Measurements from ENCODE around the gene BRD7.

The BRD7 gene

DNA sequence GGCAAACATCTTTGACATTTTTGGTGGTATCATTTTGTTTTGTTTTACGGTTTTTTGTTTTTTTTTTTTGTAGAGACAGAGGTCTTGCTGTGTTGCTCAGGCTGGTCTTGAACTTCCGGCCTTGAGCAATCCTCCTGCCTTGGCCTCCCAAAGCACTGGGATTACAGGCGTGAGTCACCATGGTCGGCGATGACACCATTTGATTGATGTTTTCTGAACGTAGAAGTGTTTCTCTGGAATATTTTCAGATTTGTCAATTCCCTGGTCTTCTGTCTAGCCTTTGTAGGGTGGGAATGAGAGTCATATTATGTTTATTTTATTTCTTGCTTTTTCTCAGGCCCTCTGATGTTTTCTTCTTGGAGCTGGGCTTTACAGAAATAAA lies 32.2 kb upstream of the BRD7 start:
- DNase-seq, result no peak

DNA sequence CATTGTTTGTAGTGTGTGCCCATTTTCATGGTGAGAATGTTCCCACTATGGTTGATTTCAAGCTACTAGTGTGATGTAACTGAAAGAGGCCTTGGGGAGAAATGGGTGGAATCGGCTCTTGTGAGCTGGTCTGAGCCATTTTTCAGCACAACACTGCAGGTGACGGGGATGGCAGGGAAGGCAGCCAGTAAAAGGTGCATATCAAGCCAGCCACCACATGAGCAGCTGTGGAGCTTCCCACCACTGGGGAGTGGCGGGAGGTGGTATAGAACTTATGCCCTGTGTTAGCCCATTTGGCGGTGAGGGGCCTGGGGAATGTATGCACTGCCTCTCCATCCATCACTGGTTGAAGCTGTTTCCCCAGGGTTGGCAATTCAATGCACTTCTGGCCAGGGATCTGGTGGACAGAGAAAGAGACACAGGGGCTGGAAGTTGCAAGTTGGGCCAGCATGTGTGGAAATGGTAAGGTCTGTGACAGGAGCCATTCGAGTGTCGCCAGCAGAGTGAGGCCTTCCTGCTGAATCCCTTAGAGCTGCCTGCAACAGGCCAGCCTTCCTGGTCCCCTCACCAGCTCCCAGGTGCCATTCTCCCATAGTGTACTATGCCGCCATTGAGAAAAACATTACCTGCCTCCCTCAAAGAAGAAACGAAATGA lies 31.7 kb upstream of the BRD7 start:
- Histone ChIP-seq H3K9me3 (replicated peaks; ENCODE audit: insufficient read depth, low read length) (no peaks in the 10 kb centered on the region), H3K79me2 (ENCODE audit: low read length) (no peaks in the 10 kb centered on the region), H4K20me1 (ENCODE audit: insufficient read depth, low read length) (no peaks in the 10 kb centered on the region), H3K4me1 (ENCODE audit: low read length) (no peaks in the 10 kb centered on the region), H3K9ac (ENCODE audit: low read length) (no peak overlapping the region), H3F3A (ENCODE audit: insufficient read depth, low read length) (no peaks in the 10 kb centered on the region), H2AFZ (ENCODE audit: low read length) (no peak overlapping the region), H3K4me2 (ENCODE audit: low read depth, low read length) (no peak overlapping the region), H3K27me3 (replicated peaks; ENCODE audit: insufficient read depth, low read length) (no peaks in the 10 kb centered on the region), H3K4me3 (ENCODE audit: low read length) (no peak overlapping the region), H3K27ac (ENCODE audit: low read length) (no peak overlapping the region), H3K36me3 (replicated peaks; ENCODE audit: insufficient read depth, low read length) (no peaks in the 10 kb centered on the region), H3K9me2 (replicated peaks; ENCODE audit: insufficient read depth, low read length) (no peaks in the 10 kb centered on the region)
- TF ChIP-seq EZH2phosphoT487 (IDR thresholded peaks at IDR 0.05; ENCODE audit: low read length), result no peak
- TF ChIP-seq, protein P1, sequence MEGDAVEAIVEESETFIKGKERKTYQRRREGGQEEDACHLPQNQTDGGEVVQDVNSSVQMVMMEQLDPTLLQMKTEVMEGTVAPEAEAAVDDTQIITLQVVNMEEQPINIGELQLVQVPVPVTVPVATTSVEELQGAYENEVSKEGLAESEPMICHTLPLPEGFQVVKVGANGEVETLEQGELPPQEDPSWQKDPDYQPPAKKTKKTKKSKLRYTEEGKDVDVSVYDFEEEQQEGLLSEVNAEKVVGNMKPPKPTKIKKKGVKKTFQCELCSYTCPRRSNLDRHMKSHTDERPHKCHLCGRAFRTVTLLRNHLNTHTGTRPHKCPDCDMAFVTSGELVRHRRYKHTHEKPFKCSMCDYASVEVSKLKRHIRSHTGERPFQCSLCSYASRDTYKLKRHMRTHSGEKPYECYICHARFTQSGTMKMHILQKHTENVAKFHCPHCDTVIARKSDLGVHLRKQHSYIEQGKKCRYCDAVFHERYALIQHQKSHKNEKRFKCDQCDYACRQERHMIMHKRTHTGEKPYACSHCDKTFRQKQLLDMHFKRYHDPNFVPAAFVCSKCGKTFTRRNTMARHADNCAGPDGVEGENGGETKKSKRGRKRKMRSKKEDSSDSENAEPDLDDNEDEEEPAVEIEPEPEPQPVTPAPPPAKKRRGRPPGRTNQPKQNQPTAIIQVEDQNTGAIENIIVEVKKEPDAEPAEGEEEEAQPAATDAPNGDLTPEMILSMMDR (IDR thresholded peaks at IDR 0.05; ENCODE audit: low read length), result no peak
- TF ChIP-seq EZH2 (optimal IDR thresholded peaks at IDR 0.05; ENCODE audit: low read depth, low read length), result no peak
- no peak for DNase-seq

More for the DNA sequence above, 32.2 kb upstream of the BRD7 start:
- no peaks in the 10 kb centered on the region for H3K79me2 ChIP-seq (ENCODE audit: low read length)
- no peaks in the 10 kb centered on the region for H3K9me3 ChIP-seq (replicated peaks; ENCODE audit: insufficient read depth, low read length)
- H3K27ac ChIP-seq (ENCODE audit: low read length), result no peak overlapping the region
- H3K4me3 ChIP-seq (ENCODE audit: low read length), result no peak overlapping the region
- no peaks in the 10 kb centered on the region for H3F3A ChIP-seq (ENCODE audit: insufficient read depth, low read length)
- TF ChIP-seq, protein P1 (IDR thresholded peaks at IDR 0.05; ENCODE audit: low read length), result no peak
- TF ChIP-seq EZH2 (optimal IDR thresholded peaks at IDR 0.05; ENCODE audit: low read depth, low read length), result no peak
- TF ChIP-seq EZH2phosphoT487 (IDR thresholded peaks at IDR 0.05; ENCODE audit: low read length), result no peak
- H3K9me2 ChIP-seq (replicated peaks; ENCODE audit: insufficient read depth, low read length), result no peaks in the 10 kb centered on the region
- H3K4me2 ChIP-seq (ENCODE audit: low read depth, low read length), result no peak overlapping the region
- H2AFZ ChIP-seq (ENCODE audit: low read length), result no peak overlapping the region
- H3K36me3 ChIP-seq (replicated peaks; ENCODE audit: insufficient read depth, low read length), result no peaks in the 10 kb centered on the region
- H4K20me1 ChIP-seq (ENCODE audit: insufficient read depth, low read length), result no peaks in the 10 kb centered on the region
- no peaks in the 10 kb centered on the region for H3K4me1 ChIP-seq (ENCODE audit: low read length)
- H3K9ac ChIP-seq (ENCODE audit: low read length), result no peak overlapping the region
- no peaks in the 10 kb centered on the region for H3K27me3 ChIP-seq (replicated peaks; ENCODE audit: insufficient read depth, low read length)

DNA sequence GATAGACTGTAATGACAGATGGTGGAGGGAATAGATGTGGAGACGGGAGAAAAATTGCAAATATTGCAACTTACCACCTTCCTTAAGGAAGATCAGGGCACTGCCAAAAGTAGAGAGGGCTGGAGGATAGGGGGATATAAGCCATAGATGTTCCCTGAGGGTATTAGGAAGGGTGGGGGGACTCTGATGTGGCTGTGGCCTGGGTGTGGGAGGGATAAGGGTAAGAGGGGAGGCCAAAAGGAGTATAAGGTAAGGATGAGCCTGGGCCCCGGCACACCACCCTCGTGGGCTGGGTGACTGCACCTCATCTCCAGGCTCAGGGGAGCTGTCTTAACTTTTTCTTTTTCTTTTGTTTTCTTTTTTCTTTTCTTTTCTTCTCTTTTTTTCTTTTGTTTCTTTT lies 30.6 kb upstream of the BRD7 start:
- no peaks in the 10 kb centered on the region for H3K9me3 ChIP-seq (replicated peaks; ENCODE audit: insufficient read depth, low read length)
- H3K9ac ChIP-seq (ENCODE audit: low read length), result no peak overlapping the region
- no peak overlapping the region for H2AFZ ChIP-seq (ENCODE audit: low read length)
- H3K27ac ChIP-seq (ENCODE audit: low read length), result no peak overlapping the region
- H3K4me1 ChIP-seq (ENCODE audit: low read length), result no peaks in the 10 kb centered on the region
- no peaks in the 10 kb centered on the region for H3K27me3 ChIP-seq (replicated peaks; ENCODE audit: insufficient read depth, low read length)
- no peaks in the 10 kb centered on the region for H3F3A ChIP-seq (ENCODE audit: insufficient read depth, low read length)
- H3K9me2 ChIP-seq (replicated peaks; ENCODE audit: insufficient read depth, low read length), result no peaks in the 10 kb centered on the region
- no peaks in the 10 kb centered on the region for H3K79me2 ChIP-seq (ENCODE audit: low read length)
- no peaks in the 10 kb centered on the region for H4K20me1 ChIP-seq (ENCODE audit: insufficient read depth, low read length)
- no peak overlapping the region for H3K4me2 ChIP-seq (ENCODE audit: low read depth, low read length)
- TF ChIP-seq EZH2phosphoT487 (IDR thresholded peaks at IDR 0.05; ENCODE audit: low read length), result no peak
- H3K4me3 ChIP-seq (ENCODE audit: low read length), result no peak overlapping the region
- DNase-seq, result no peak
- H3K36me3 ChIP-seq (replicated peaks; ENCODE audit: insufficient read depth, low read length), result no peaks in the 10 kb centered on the region

DNA sequence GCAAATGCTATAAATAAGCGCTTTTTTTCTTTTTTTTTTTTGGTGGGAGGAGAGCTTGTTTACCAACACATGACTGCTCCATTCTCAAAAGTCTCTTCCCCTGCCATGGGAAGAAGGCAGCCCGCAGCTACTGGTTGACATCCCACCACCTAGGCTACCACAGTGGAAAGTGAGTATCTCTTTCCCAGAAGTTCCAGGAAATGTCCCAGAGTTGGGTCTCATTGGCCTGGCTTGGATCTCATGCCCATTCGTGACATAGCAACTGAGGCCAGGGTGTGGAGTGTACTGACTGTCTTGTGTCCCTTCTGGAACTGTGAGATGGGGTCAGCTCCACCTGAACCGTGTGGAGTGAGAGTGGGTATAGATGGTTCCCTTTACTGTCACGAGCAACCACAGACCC lies 29.5 kb upstream of the BRD7 start:
- H3F3A ChIP-seq (ENCODE audit: insufficient read depth, low read length), result no peaks in the 10 kb centered on the region
- no peaks in the 10 kb centered on the region for H4K20me1 ChIP-seq (ENCODE audit: insufficient read depth, low read length)
- no peak overlapping the region for H2AFZ ChIP-seq (ENCODE audit: low read length)
- H3K36me3 ChIP-seq (replicated peaks; ENCODE audit: insufficient read depth, low read length), result no peaks in the 10 kb centered on the region
- no peak overlapping the region for H3K4me3 ChIP-seq (ENCODE audit: low read length)
- TF ChIP-seq, protein P1 (IDR thresholded peaks at IDR 0.05; ENCODE audit: low read length), result no peak
- TF ChIP-seq EZH2phosphoT487 (IDR thresholded peaks at IDR 0.05; ENCODE audit: low read length) (no peak), EZH2 (optimal IDR thresholded peaks at IDR 0.05; ENCODE audit: low read depth, low read length) (no peak)
- H3K9me2 ChIP-seq (replicated peaks; ENCODE audit: insufficient read depth, low read length), result no peaks in the 10 kb centered on the region
- H3K27ac ChIP-seq (ENCODE audit: low read length), result no peak overlapping the region
- no peak overlapping the region for H3K4me2 ChIP-seq (ENCODE audit: low read depth, low read length)
- H3K9me3 ChIP-seq (replicated peaks; ENCODE audit: insufficient read depth, low read length), result no peaks in the 10 kb centered on the region
- no peaks in the 10 kb centered on the region for H3K27me3 ChIP-seq (replicated peaks; ENCODE audit: insufficient read depth, low read length)
- no peak for DNase-seq
- no peaks in the 10 kb centered on the region for H3K79me2 ChIP-seq (ENCODE audit: low read length)
- no peak overlapping the region for H3K9ac ChIP-seq (ENCODE audit: low read length)
- H3K4me1 ChIP-seq (ENCODE audit: low read length), result no peaks in the 10 kb centered on the region

Measured in MM.1S (cell line).